ENCODE measurements around the gene TBC1D22A. TPM values are rescaled to one million over a fixed set of nuclear protein-coding genes. Genes with fewer than 3 reads are reported as not detected.

Gene TBC1D22A
- total RNA-seq, 1 donor from 2014 or later = 10.6 TPM

GRCh38 chr22:46993633-46994032 is 231.2 kb downstream of the TBC1D22A start:
- no peaks in the 10 kb centered on the region for H3K36me3 ChIP-seq
- H3K4me2 ChIP-seq = no peak overlapping the region
- H3K36me3 Mint-ChIP-seq = no peaks in the 10 kb centered on the region
- H3K4me3 Mint-ChIP-seq = no peak overlapping the region
- no peaks in the 10 kb centered on the region for H3K9me3 Mint-ChIP-seq
- H2AFZ ChIP-seq (replicated peaks) = no peak overlapping the region
- no peaks in the 10 kb centered on the region for H4K20me1 ChIP-seq (ENCODE audit: low read depth)
- no peak overlapping the region for H3K27ac Mint-ChIP-seq
- no peaks in the 10 kb centered on the region for H3K79me2 ChIP-seq (ENCODE audit: low read depth)
- no peak overlapping the region for H3K9ac ChIP-seq
- no peak overlapping the region for H3K4me3 ChIP-seq
- no peaks in the 10 kb centered on the region for H3F3A ChIP-seq (ENCODE audit: low read depth)
- no peaks in the 10 kb centered on the region for H3K4me1 ChIP-seq
- no peaks in the 10 kb centered on the region for H3K27me3 ChIP-seq
- H3K27ac ChIP-seq = no peak overlapping the region
- no peaks in the 10 kb centered on the region for H3K27me3 Mint-ChIP-seq (ENCODE audit: insufficient read depth, low read depth)
- TF ChIP-seq EZH2phosphoT487 (IDR thresholded peaks at IDR 0.05) (no peak), CTCF (IDR thresholded peaks at IDR 0.05) (no peak), EZH2 (IDR thresholded peaks at IDR 0.05) (no peak)
- H3K4me1 Mint-ChIP-seq = peaks cover 3% of the 10 kb centered on the region
- no peaks in the 10 kb centered on the region for H3K9me3 ChIP-seq (ENCODE audit: low read depth)
- DNase-seq (ENCODE audit: low spot score) = no peak

GRCh38 chr22:46994265-46994664 is 231.8 kb downstream of the TBC1D22A start:
- H3F3A ChIP-seq (ENCODE audit: low read depth) = no peaks in the 10 kb centered on the region
- H3K27me3 ChIP-seq = no peaks in the 10 kb centered on the region
- H3K9ac ChIP-seq = no peak overlapping the region
- H3K4me2 ChIP-seq = no peak overlapping the region
- H3K79me2 ChIP-seq (ENCODE audit: low read depth) = no peaks in the 10 kb centered on the region
- H3K4me3 Mint-ChIP-seq = no peak overlapping the region
- H2AFZ ChIP-seq (replicated peaks) = no peak overlapping the region
- H3K27ac ChIP-seq = no peak overlapping the region
- no peak for DNase-seq (ENCODE audit: low spot score)
- no peaks in the 10 kb centered on the region for H3K9me3 Mint-ChIP-seq
- no peaks in the 10 kb centered on the region for H3K9me3 ChIP-seq (ENCODE audit: low read depth)
- peaks cover 6% of the 10 kb centered on the region for H3K4me1 Mint-ChIP-seq
- H3K36me3 ChIP-seq = no peaks in the 10 kb centered on the region
- no peaks in the 10 kb centered on the region for H4K20me1 ChIP-seq (ENCODE audit: low read depth)
- TF ChIP-seq EZH2phosphoT487 (IDR thresholded peaks at IDR 0.05) (no peak), CTCF (IDR thresholded peaks at IDR 0.05) (no peak), EZH2 (IDR thresholded peaks at IDR 0.05) (no peak)
- H3K4me3 ChIP-seq = no peak overlapping the region
- H3K27ac Mint-ChIP-seq = no peak overlapping the region
- H3K4me1 ChIP-seq = no peaks in the 10 kb centered on the region
- H3K27me3 Mint-ChIP-seq (ENCODE audit: insufficient read depth, low read depth) = no peaks in the 10 kb centered on the region
- H3K36me3 Mint-ChIP-seq = no peaks in the 10 kb centered on the region

GRCh38 chr22:46994983-46995382 is 232.5 kb downstream of the TBC1D22A start:
- peaks cover 8% of the 10 kb centered on the region for H3K4me1 Mint-ChIP-seq
- DNase-seq (ENCODE audit: low spot score) = no peak
- no peaks in the 10 kb centered on the region for H3K36me3 ChIP-seq
- H3F3A ChIP-seq (ENCODE audit: low read depth) = no peaks in the 10 kb centered on the region
- H3K27me3 Mint-ChIP-seq (ENCODE audit: insufficient read depth, low read depth) = no peaks in the 10 kb centered on the region
- H3K4me3 Mint-ChIP-seq = no peak overlapping the region
- no peaks in the 10 kb centered on the region for H3K4me1 ChIP-seq
- no peaks in the 10 kb centered on the region for H4K20me1 ChIP-seq (ENCODE audit: low read depth)
- H3K79me2 ChIP-seq (ENCODE audit: low read depth) = no peaks in the 10 kb centered on the region
- no peak overlapping the region for H2AFZ ChIP-seq (replicated peaks)
- H3K27ac Mint-ChIP-seq = no peak overlapping the region
- H3K9me3 Mint-ChIP-seq = no peaks in the 10 kb centered on the region
- H3K27ac ChIP-seq = no peak overlapping the region
- H3K27me3 ChIP-seq = no peaks in the 10 kb centered on the region
- H3K9ac ChIP-seq = no peak overlapping the region
- H3K4me3 ChIP-seq = no peak overlapping the region
- TF ChIP-seq CTCF (IDR thresholded peaks at IDR 0.05) (no peak), EZH2phosphoT487 (IDR thresholded peaks at IDR 0.05) (no peak), EZH2 (IDR thresholded peaks at IDR 0.05) (no peak)
- no peak overlapping the region for H3K4me2 ChIP-seq
- H3K9me3 ChIP-seq (ENCODE audit: low read depth) = no peaks in the 10 kb centered on the region
- peaks cover 2% of the 10 kb centered on the region for H3K36me3 Mint-ChIP-seq

Data from neural progenitor cell (in vitro differentiated cells).